ENCODE data around the gene RSPH1. TPM values are rescaled to one million over a fixed set of nuclear protein-coding genes. Genes with fewer than 3 reads are reported as not detected.

RSPH1 gene
- total RNA-seq, 1 donor from 2014 or later = 0.29 TPM

GRCh38 chr21:42438316-42439205, 57.5 kb downstream of the RSPH1 start:
- H3K4me3 ChIP-seq (ENCODE audit: low read depth, low read length) = no peak overlapping the region
- no peak for TF ChIP-seq CTCF (IDR thresholded peaks at IDR 0.05; ENCODE audit: insufficient read depth, low read length, poor library complexity, severe bottlenecking)
- no peaks in the 10 kb centered on the region for H3K27me3 ChIP-seq (ENCODE audit: control insufficient read depth, insufficient read depth, low read length)
- H3K36me3 ChIP-seq (ENCODE audit: control insufficient read depth, insufficient read depth, low read length) = no peaks in the 10 kb centered on the region
- no peak for DNase-seq (ENCODE audit: low read depth)

GRCh38 chr21:42437786-42438185, 58.2 kb downstream of the RSPH1 start:
- H3K4me3 ChIP-seq (ENCODE audit: low read depth, low read length) = no peak overlapping the region
- H3K36me3 ChIP-seq (ENCODE audit: control insufficient read depth, insufficient read depth, low read length) = no peaks in the 10 kb centered on the region
- no peaks in the 10 kb centered on the region for H3K27me3 ChIP-seq (ENCODE audit: control insufficient read depth, insufficient read depth, low read length)
- DNase-seq (ENCODE audit: low read depth) = no peak
- TF ChIP-seq CTCF (IDR thresholded peaks at IDR 0.05; ENCODE audit: insufficient read depth, low read length, poor library complexity, severe bottlenecking) = no peak

GRCh38 chr21:42436914-42437313, 59.1 kb downstream of the RSPH1 start:
- no peak overlapping the region for H3K4me3 ChIP-seq (ENCODE audit: low read depth, low read length)
- H3K27me3 ChIP-seq (ENCODE audit: control insufficient read depth, insufficient read depth, low read length) = no peaks in the 10 kb centered on the region
- TF ChIP-seq CTCF (IDR thresholded peaks at IDR 0.05; ENCODE audit: insufficient read depth, low read length, poor library complexity, severe bottlenecking) = no peak
- DNase-seq (ENCODE audit: low read depth) = no peak
- no peaks in the 10 kb centered on the region for H3K36me3 ChIP-seq (ENCODE audit: control insufficient read depth, insufficient read depth, low read length)

- no peak overlapping the region for H3K4me3 ChIP-seq (ENCODE audit: low read depth, low read length)
- H3K27me3 ChIP-seq (ENCODE audit: control insufficient read depth, insufficient read depth, low read length) = no peaks in the 10 kb centered on the region
- no peak for TF ChIP-seq CTCF (IDR thresholded peaks at IDR 0.05; ENCODE audit: insufficient read depth, low read length, poor library complexity, severe bottlenecking)
- DNase-seq (ENCODE audit: low read depth) = no peak
- no peaks in the 10 kb centered on the region for H3K36me3 ChIP-seq (ENCODE audit: control insufficient read depth, insufficient read depth, low read length)
Measured at GRCh38 chr21:42435833-42436232, 60.2 kb downstream of the RSPH1 start.

- Histone ChIP-seq H3K36me3 (ENCODE audit: control insufficient read depth, insufficient read depth, low read length) (no peaks in the 10 kb centered on the region), H3K27me3 (ENCODE audit: control insufficient read depth, insufficient read depth, low read length) (no peaks in the 10 kb centered on the region), H3K4me3 (ENCODE audit: low read depth, low read length) (no peak overlapping the region)
- no peak for DNase-seq (ENCODE audit: low read depth)
- TF ChIP-seq CTCF (IDR thresholded peaks at IDR 0.05; ENCODE audit: insufficient read depth, low read length, poor library complexity, severe bottlenecking) = no peak
Measured at GRCh38 chr21:42435401-42435800, 60.6 kb downstream of the RSPH1 start.

- TF ChIP-seq CTCF (IDR thresholded peaks at IDR 0.05; ENCODE audit: insufficient read depth, low read length, poor library complexity, severe bottlenecking) = no peak
- no peak overlapping the region for H3K4me3 ChIP-seq (ENCODE audit: low read depth, low read length)
- DNase-seq (ENCODE audit: low read depth) = no peak
Measured at GRCh38 chr21:42434884-42435283, 61.1 kb downstream of the RSPH1 start.

More at GRCh38 chr21:42434884-42435283, 61.1 kb downstream of the RSPH1 start:
- Histone ChIP-seq H3K27me3 (ENCODE audit: control insufficient read depth, insufficient read depth, low read length) (no peaks in the 10 kb centered on the region), H3K36me3 (ENCODE audit: control insufficient read depth, insufficient read depth, low read length) (no peaks in the 10 kb centered on the region)

Data from kidney epithelial cell (primary cell).